GM20431 (cell line): ENCODE measurements around the gene COL5A1.
"Not testable (repeated sequence)": the region's sequence is repeated elsewhere in the genome, so short reads cannot be mapped to it uniquely, and the experiment has no call there.

Experiments
- in situ Hi-C: fragments of 300-500 bp; cut with MseI, MboI; formaldehyde crosslinking; loops from one replicate; pipeline ENCODE4 v1.15.0; 2020; ENCODE audit warnings: low sequenced_read_pairs; ENCODE audit not compliant: unreplicated experiment

The COL5A1 gene

GRCh38 chr9:134637696-134638501 lies 3.7 kb upstream of the COL5A1 start:
- in situ Hi-C loops, result no loop called here

GRCh38 chr9:134638502-134639090 lies 3.0 kb upstream of the COL5A1 start:
- in situ Hi-C loops, result no loop called here

GRCh38 chr9:134639994-134640393 lies 1.6 kb upstream of the COL5A1 start:
- in situ Hi-C loops, result no loop called here

- in situ Hi-C loops, result no loop called here
Observed at GRCh38 chr9:134640506-134641172, 964 bp upstream of the COL5A1 start.

GRCh38 chr9:134641990-134642384 lies 384 bp downstream of the COL5A1 start:
- in situ Hi-C loops, result no loop called here

GRCh38 chr9:134642385-134643181 lies 980 bp downstream of the COL5A1 start:
- in situ Hi-C loops, result no loop called here

- in situ Hi-C loops, result no loop called here
Observed at GRCh38 chr9:134643222-134643671, 1.6 kb downstream of the COL5A1 start.

GRCh38 chr9:134644401-134644724 lies 2.8 kb downstream of the COL5A1 start:
- in situ Hi-C loops, result not testable (repeated sequence)

GRCh38 chr9:134644725-134645606 lies 3.4 kb downstream of the COL5A1 start:
- in situ Hi-C loops, result no loop called here

- in situ Hi-C loops, result no loop called here
Observed at GRCh38 chr9:134645607-134646365, 4.2 kb downstream of the COL5A1 start.

- in situ Hi-C loops, result no loop called here
Observed at GRCh38 chr9:134647359-134648080, 5.9 kb downstream of the COL5A1 start.

GRCh38 chr9:134648701-134649530 lies 7.3 kb downstream of the COL5A1 start:
- in situ Hi-C loops, result no loop called here

GRCh38 chr9:134650431-134651190 lies 9.0 kb downstream of the COL5A1 start:
- in situ Hi-C loops, result no loop called here

- in situ Hi-C loops, result no loop called here
Observed at GRCh38 chr9:134651226-134651905, 9.8 kb downstream of the COL5A1 start.

- in situ Hi-C loops, result no loop called here
Observed at GRCh38 chr9:134652291-134653225, 11.0 kb downstream of the COL5A1 start.
